Lower leg skin (tissue), 4 donors: Measurements from ENCODE around the gene CDCA4. TPM values are rescaled to one million over a fixed set of nuclear protein-coding genes. Genes with fewer than 3 reads are reported as not detected.
A peak's percentile ranks its signal among the peaks of the same experiment; 100 is the strongest.

ENCODE experiments used
- DNase-seq, 2 donors: peaks; one replicate each; pipeline ENCODE4 v3.0.0-alpha.2; 2019; ENCODE audit warnings: low spot score in 2 of 2
- H3K4me3 ChIP-seq: fragments of 200-600 bp; sonication (generic); 2 replicates; pipeline ENCODE4 v1.5.1; 2017; ENCODE audit warnings: mild to moderate bottlenecking, low read depth; ENCODE audit not compliant: poor library complexity, severe bottlenecking
- CTCF ChIP-seq, 3 donors: fragments of 450-650 bp; IDR thresholded peaks; one replicate each; pipeline ENCODE4 v1.5.1; 2016; ENCODE audit warnings: antibody characterized with exemption in 3 of 3, mild to moderate bottlenecking in 3 of 3, moderate library complexity in 2 of 3
- POLR2A ChIP-seq, 2 donors: fragments of 450-650 bp; IDR thresholded peaks; one replicate each; pipeline ENCODE4 v1.6.1; 2016 to 2017; ENCODE audit warnings: antibody characterized with exemption in 2 of 2, mild to moderate bottlenecking in 1 of 2, moderate library complexity in 1 of 2
- WGBS, 2 donors: methylation state at CpG; one replicate each; pipeline ENCODE4 v1.1.5; 2018; 5-methylcytosine and 5-hydroxymethylcytosine counted together
- intact Hi-C: fragments of 100-400 bp; cut with DNase I; formaldehyde crosslinking; loops from one replicate; pipeline ENCODE4 v1.15.0; 2023; ENCODE audit warnings: low total_unique reads
- total RNA-seq, 4 donors: library from RNA; depleted of rRNA; stranded (reverse); fragments of >200 nt; gene quantifications; one replicate each; pipeline ENCODE4 v1.1.0, GENCODE V29; 2016

Gene CDCA4
- total RNA-seq, 4 donors from 2014 or later: 39.3 to 45.7 (median 41.5) TPM

GRCh38 chr14:104975481-104976197, 45.2 kb downstream of the CDCA4 start:
- WGBS, 2 donors: 61 to 67% methylated on average over 15 to 21 of the region's 21 CpGs
- intact Hi-C loops: loop anchor here (2.0 kb wide), 1 partner anchor 69 kb away; no protein-coding TSS in a partner anchor
- TF ChIP-seq CTCF (IDR thresholded peaks at IDR 0.05) (no peak), POLR2A (IDR thresholded peaks at IDR 0.05) (no peak)
- no peak for DNase-seq
- H3K4me3 ChIP-seq: no peak overlapping the region

- WGBS, 2 donors: 88 to 94% methylated on average over 11 to 13 of the region's 14 CpGs
- intact Hi-C loops: no loop called here
Measured at GRCh38 chr14:104974665-104975390, 46.1 kb downstream of the CDCA4 start.

GRCh38 chr14:104974146-104974541, 46.7 kb downstream of the CDCA4 start:
- WGBS, 2 donors: 29 to 42% methylated on average over 13 of the region's 13 CpGs
- no peak overlapping the region for H3K4me3 ChIP-seq
- TF ChIP-seq CTCF (IDR thresholded peaks at IDR 0.05) (no peak), POLR2A (IDR thresholded peaks at IDR 0.05) (no peak)
- DNase-seq: no peak
- intact Hi-C loops: no loop called here

More at GRCh38 chr14:104974665-104975390, 46.1 kb downstream of the CDCA4 start:
- DNase-seq: no peak
- TF ChIP-seq POLR2A (IDR thresholded peaks at IDR 0.05): no peak
- no peak for TF ChIP-seq CTCF (IDR thresholded peaks at IDR 0.05)
- no peak overlapping the region for H3K4me3 ChIP-seq

GRCh38 chr14:104973385-104974145, 47.3 kb downstream of the CDCA4 start:
- no peak overlapping the region for H3K4me3 ChIP-seq
- 7 to 22% methylated on average over 16 to 21 of the region's 23 CpGs for WGBS, 2 donors

GRCh38 chr14:104973135-104973384, 47.8 kb downstream of the CDCA4 start:
- TF ChIP-seq POLR2A (IDR thresholded peaks at IDR 0.05) (no peak), CTCF (IDR thresholded peaks at IDR 0.05) (no peak)
- WGBS, 2 donors: 20 to 34% methylated on average over 7 to 12 of the region's 12 CpGs
- no peak overlapping the region for H3K4me3 ChIP-seq
- intact Hi-C loops: no loop called here
- peak in 1 of 2 donors; percentile 98 for DNase-seq

More at GRCh38 chr14:104973385-104974145, 47.3 kb downstream of the CDCA4 start:
- no peak for TF ChIP-seq POLR2A (IDR thresholded peaks at IDR 0.05)
- no peak for TF ChIP-seq CTCF (IDR thresholded peaks at IDR 0.05)
- intact Hi-C loops: no loop called here
- peak; percentile 90 to 96 for DNase-seq
